Measurements from ENCODE around the gene ATOH7.

ATOH7 gene

DNA sequence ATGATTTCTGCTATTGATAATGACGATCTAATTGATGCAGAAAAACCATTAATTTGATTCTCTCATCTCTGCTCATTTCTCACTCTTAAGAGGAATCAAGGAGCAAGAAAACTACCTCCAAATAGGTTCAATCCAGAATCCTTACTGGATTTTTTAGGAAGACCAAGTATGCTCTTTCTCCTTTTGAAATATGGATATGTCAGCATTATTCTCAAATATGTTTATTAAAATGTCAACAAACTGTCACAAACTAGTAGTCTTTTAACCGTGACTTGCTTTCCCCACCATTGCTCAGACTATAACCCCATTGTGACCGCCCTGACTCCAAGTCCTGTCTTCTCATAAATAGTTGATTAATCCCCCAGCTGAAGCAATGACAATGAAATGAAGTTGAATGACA lies 1.1 kb upstream of the ATOH7 start:
- Histone ChIP-seq H3K4me3 (no peak overlapping the region), H3K27ac (no peak overlapping the region), H3K36me3 (no peaks in the 10 kb centered on the region), H3K27me3 (no peaks in the 10 kb centered on the region), H3K4me1 (peaks cover 0 to 12% (median 5%) of the 10 kb centered on the region in 4 donors), H3K9me3 (no peaks in the 10 kb centered on the region)
- intact Hi-C loops (cut with DNase I; ENCODE audit: low total_unique reads) = no loop called here
- TF ChIP-seq, protein P1, sequence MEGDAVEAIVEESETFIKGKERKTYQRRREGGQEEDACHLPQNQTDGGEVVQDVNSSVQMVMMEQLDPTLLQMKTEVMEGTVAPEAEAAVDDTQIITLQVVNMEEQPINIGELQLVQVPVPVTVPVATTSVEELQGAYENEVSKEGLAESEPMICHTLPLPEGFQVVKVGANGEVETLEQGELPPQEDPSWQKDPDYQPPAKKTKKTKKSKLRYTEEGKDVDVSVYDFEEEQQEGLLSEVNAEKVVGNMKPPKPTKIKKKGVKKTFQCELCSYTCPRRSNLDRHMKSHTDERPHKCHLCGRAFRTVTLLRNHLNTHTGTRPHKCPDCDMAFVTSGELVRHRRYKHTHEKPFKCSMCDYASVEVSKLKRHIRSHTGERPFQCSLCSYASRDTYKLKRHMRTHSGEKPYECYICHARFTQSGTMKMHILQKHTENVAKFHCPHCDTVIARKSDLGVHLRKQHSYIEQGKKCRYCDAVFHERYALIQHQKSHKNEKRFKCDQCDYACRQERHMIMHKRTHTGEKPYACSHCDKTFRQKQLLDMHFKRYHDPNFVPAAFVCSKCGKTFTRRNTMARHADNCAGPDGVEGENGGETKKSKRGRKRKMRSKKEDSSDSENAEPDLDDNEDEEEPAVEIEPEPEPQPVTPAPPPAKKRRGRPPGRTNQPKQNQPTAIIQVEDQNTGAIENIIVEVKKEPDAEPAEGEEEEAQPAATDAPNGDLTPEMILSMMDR (IDR thresholded peaks at IDR 0.05) = no peak
- no peak for DNase-seq

DNA sequence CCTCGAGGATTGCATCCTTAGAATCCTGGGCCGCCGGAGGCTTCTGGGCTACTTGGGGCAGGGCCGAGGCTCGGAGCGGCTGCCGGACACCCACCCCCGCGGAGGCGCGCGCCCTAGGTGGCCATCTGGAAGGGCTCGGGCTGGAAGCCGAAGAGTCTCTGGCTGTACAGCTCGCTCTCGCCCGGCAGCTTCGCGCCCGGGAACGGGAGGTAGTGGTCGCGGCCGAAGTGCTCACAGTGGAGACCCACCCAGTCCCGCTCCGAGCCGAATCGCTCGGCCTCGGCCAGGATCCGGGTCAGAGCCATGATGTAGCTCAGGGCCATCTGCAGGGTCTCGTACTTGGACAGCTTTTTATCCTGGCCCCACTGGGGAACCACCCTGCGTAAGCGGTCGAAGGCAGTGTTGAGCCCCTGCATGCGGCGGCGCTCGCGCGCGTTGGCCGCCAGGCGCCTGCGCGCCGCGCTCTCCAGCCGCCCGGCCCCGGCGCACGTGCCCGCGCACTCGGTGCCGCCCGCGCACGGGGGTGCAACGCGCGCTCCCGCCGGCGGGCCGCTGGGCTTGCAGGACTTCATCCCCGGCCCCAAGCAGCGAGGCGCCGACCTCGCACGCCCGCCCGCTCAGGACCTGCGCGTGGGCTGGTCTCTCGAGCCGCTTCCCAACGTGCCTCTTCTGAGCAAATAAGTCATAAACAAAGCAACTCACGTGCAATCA lies 652 bp downstream of the ATOH7 start:
- intact Hi-C loops (cut with DNase I; ENCODE audit: low total_unique reads) = no loop called here
- H3K9me3 ChIP-seq = no peaks in the 10 kb centered on the region
- peak; percentile 33 to 64 for DNase-seq
- H3K27me3 ChIP-seq = no peaks in the 10 kb centered on the region
- peak overlapping the region; percentile 48 to 51 for H3K27ac ChIP-seq
- H3K4me3 ChIP-seq = peak overlapping the region; percentile 57 to 62
- peaks cover 0 to 12% (median 5%) of the 10 kb centered on the region in 4 donors for H3K4me1 ChIP-seq
- TF ChIP-seq, protein P1 (IDR thresholded peaks at IDR 0.05) = peak in 1 of 2 experiments; percentile 40
- no peaks in the 10 kb centered on the region for H3K36me3 ChIP-seq

DNA sequence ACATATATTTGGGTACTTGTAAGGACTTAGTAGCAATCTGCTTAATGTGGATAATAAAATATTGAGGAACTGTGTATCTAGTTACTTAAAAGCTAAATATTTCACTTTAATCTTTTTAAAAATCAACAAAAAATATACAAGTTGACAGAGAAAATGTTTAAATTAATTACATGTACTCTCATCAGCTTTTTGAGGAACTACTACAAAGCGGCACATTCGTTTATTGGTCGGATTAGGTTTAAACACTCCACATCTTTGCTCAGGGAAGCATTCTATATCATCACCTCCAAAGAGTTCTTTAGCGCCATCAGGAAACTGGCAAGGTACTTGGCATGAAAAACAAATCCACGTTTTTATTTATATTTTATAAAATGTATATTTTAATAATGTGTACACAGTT lies 1.6 kb downstream of the ATOH7 start:
- Histone ChIP-seq H3K27ac (no peak overlapping the region), H3K4me3 (no peak overlapping the region), H3K36me3 (no peaks in the 10 kb centered on the region), H3K4me1 (peaks cover 0 to 12% (median 5%) of the 10 kb centered on the region in 4 donors), H3K9me3 (no peaks in the 10 kb centered on the region), H3K27me3 (no peaks in the 10 kb centered on the region)
- intact Hi-C loops (cut with DNase I; ENCODE audit: low total_unique reads) = no loop called here
- TF ChIP-seq, protein P1 (IDR thresholded peaks at IDR 0.05) = no peak
- no peak for DNase-seq

DNA sequence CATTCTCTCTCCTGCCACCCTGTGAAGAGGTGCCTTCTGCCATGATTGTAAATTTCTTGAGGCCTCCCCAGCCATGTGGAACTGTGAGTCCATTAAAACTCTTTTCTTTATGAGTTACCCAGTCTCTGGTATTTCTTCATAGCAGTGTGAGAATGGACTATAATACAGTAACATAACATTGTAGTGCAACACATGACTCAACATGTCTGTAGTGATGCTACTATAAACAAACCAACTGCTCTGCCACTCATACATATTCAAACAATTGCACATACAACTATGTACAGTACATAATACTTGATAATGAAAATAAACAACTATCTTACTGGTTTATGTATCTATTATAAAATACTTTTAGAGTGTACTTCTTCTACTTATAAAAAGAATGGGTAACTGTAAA lies 7.1 kb downstream of the ATOH7 start:
- DNase-seq = no peak
- Histone ChIP-seq H3K36me3 (no peaks in the 10 kb centered on the region), H3K27me3 (no peaks in the 10 kb centered on the region), H3K4me1 (no peaks in the 10 kb centered on the region), H3K9me3 (no peaks in the 10 kb centered on the region), H3K4me3 (no peak overlapping the region), H3K27ac (no peak overlapping the region)
- intact Hi-C loops (cut with DNase I; ENCODE audit: low total_unique reads) = no loop called here
- TF ChIP-seq, protein P1 (IDR thresholded peaks at IDR 0.05) = no peak

DNA sequence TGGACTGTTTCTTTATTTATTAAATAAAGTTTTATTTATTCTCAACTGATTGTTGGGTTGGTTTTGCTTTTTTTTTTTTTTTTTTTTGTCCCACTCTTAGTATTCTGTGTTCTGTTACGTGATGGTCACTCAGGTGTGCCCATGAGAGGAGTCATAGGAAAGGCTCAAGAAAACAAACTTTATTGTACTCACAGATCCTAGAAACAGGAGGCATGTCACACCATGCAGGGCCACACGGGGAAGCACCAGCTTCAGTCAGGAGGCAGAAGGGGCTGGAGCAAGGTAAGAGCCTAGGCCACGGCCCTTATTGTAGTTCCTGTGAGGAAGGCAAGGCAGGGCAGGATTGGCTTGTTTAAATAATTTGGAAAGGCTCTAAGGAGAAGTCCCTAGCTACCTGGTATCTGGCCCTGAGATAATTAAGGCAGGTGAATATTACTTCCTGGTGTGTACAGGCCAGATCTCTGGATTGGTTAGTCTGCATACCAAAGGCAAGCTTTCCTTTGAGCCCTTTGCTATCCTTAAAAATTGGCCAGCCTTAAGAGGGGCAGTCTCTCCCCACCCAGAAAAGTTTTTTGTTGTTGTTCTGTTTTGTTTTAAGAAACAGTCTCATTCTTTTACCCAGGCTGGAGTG lies 8.3 kb downstream of the ATOH7 start:
- intact Hi-C loops (cut with DNase I; ENCODE audit: low total_unique reads) = no loop called here
- H3K4me3 ChIP-seq = no peak overlapping the region
- no peaks in the 10 kb centered on the region for H3K4me1 ChIP-seq
- no peak for DNase-seq
- TF ChIP-seq, protein P1 (IDR thresholded peaks at IDR 0.05) = no peak
- no peaks in the 10 kb centered on the region for H3K27me3 ChIP-seq
- H3K9me3 ChIP-seq = no peaks in the 10 kb centered on the region
- no peaks in the 10 kb centered on the region for H3K36me3 ChIP-seq
- H3K27ac ChIP-seq = no peak overlapping the region
